ENCODE results near the gene WDR44.

Gene WDR44

GRCh38 chrX:118437283-118437682, 91.4 kb downstream of the WDR44 start:
- TF ChIP-seq TEAD4 (IDR thresholded peaks at IDR 0.05): no peak
- TF ChIP-seq TCF12 (IDR thresholded peaks at IDR 0.05; ENCODE audit: low read depth): no peak
- no peak for TF ChIP-seq REST (IDR thresholded peaks at IDR 0.05; ENCODE audit: low read depth)
- no peak for TF ChIP-seq EGR1 (IDR thresholded peaks at IDR 0.05)
- no peak for TF ChIP-seq ZBTB7A (IDR thresholded peaks at IDR 0.05; ENCODE audit: low read depth)
- no peak for TF ChIP-seq CREB1 (IDR thresholded peaks at IDR 0.05; ENCODE audit: low read depth)
- no peak for TF ChIP-seq MAX (IDR thresholded peaks at IDR 0.05)
- no peak for TF ChIP-seq USF1 (IDR thresholded peaks at IDR 0.05)

GRCh38 chrX:118448273-118448783, 102.4 kb downstream of the WDR44 start:
- no peak for TF ChIP-seq ZBTB7A (IDR thresholded peaks at IDR 0.05; ENCODE audit: low read depth)
- no peak for TF ChIP-seq MAX (IDR thresholded peaks at IDR 0.05)
- TF ChIP-seq TCF12 (IDR thresholded peaks at IDR 0.05; ENCODE audit: low read depth): no peak
- TF ChIP-seq TEAD4 (IDR thresholded peaks at IDR 0.05): no peak
- TF ChIP-seq CREB1 (IDR thresholded peaks at IDR 0.05; ENCODE audit: low read depth): no peak
- no peak for TF ChIP-seq TAF1 (IDR thresholded peaks at IDR 0.05; ENCODE audit: low read depth)
- TF ChIP-seq CEBPB (IDR thresholded peaks at IDR 0.05): no peak
- no peak for TF ChIP-seq FOXM1 (IDR thresholded peaks at IDR 0.05; ENCODE audit: borderline replicate concordance, low read depth)
- no peak for TF ChIP-seq NFIC (IDR thresholded peaks at IDR 0.05)

- TF ChIP-seq TAF1 (IDR thresholded peaks at IDR 0.05; ENCODE audit: low read depth) (no peak), TEAD4 (IDR thresholded peaks at IDR 0.05) (no peak), FOXM1 (IDR thresholded peaks at IDR 0.05; ENCODE audit: borderline replicate concordance, low read depth) (no peak), CEBPB (IDR thresholded peaks at IDR 0.05) (no peak), USF1 (IDR thresholded peaks at IDR 0.05) (no peak), ZBTB7A (IDR thresholded peaks at IDR 0.05; ENCODE audit: low read depth) (no peak)
Observed at GRCh38 chrX:118455013-118455412, 109.1 kb downstream of the WDR44 start.

- TF ChIP-seq RAD21 (IDR thresholded peaks at IDR 0.05; ENCODE audit: low read depth): peak; percentile 66
- no peak for TF ChIP-seq YY1 (IDR thresholded peaks at IDR 0.05; ENCODE audit: low read depth)
Observed at GRCh38 chrX:118459494-118459893, 113.6 kb downstream of the WDR44 start.

- no peak for TF ChIP-seq TAF1 (IDR thresholded peaks at IDR 0.05; ENCODE audit: low read depth)
- TF ChIP-seq TEAD4 (IDR thresholded peaks at IDR 0.05): no peak
- TF ChIP-seq CREB1 (IDR thresholded peaks at IDR 0.05; ENCODE audit: low read depth): no peak
- TF ChIP-seq EP300 (IDR thresholded peaks at IDR 0.05; ENCODE audit: borderline replicate concordance): no peak
- TF ChIP-seq RAD21 (IDR thresholded peaks at IDR 0.05; ENCODE audit: low read depth): no peak
- TF ChIP-seq FOXM1 (IDR thresholded peaks at IDR 0.05; ENCODE audit: borderline replicate concordance, low read depth): no peak
- no peak for TF ChIP-seq EGR1 (IDR thresholded peaks at IDR 0.05)
- no peak for TF ChIP-seq CEBPB (IDR thresholded peaks at IDR 0.05)
- no peak for TF ChIP-seq MAX (IDR thresholded peaks at IDR 0.05)
- no peak for TF ChIP-seq REST (IDR thresholded peaks at IDR 0.05; ENCODE audit: low read depth)
- no peak for TF ChIP-seq ZBTB7A (IDR thresholded peaks at IDR 0.05; ENCODE audit: low read depth)
- TF ChIP-seq USF1 (IDR thresholded peaks at IDR 0.05): no peak
- TF ChIP-seq TCF12 (IDR thresholded peaks at IDR 0.05; ENCODE audit: low read depth): no peak
- no peak for TF ChIP-seq NFIC (IDR thresholded peaks at IDR 0.05)
- TF ChIP-seq YY1 (IDR thresholded peaks at IDR 0.05; ENCODE audit: low read depth): no peak
Observed at GRCh38 chrX:118464501-118464900, 118.6 kb downstream of the WDR44 start.

GRCh38 chrX:118468122-118468521, 122.2 kb downstream of the WDR44 start:
- no peak for TF ChIP-seq TEAD4 (IDR thresholded peaks at IDR 0.05)
- TF ChIP-seq ZBTB7A (IDR thresholded peaks at IDR 0.05; ENCODE audit: low read depth): no peak
- no peak for TF ChIP-seq NFIC (IDR thresholded peaks at IDR 0.05)
- TF ChIP-seq YY1 (IDR thresholded peaks at IDR 0.05; ENCODE audit: low read depth): no peak
- no peak for TF ChIP-seq TCF12 (IDR thresholded peaks at IDR 0.05; ENCODE audit: low read depth)
- no peak for TF ChIP-seq FOXM1 (IDR thresholded peaks at IDR 0.05; ENCODE audit: borderline replicate concordance, low read depth)
- no peak for TF ChIP-seq USF1 (IDR thresholded peaks at IDR 0.05)
- TF ChIP-seq EP300 (IDR thresholded peaks at IDR 0.05; ENCODE audit: borderline replicate concordance): no peak
- no peak for TF ChIP-seq CEBPB (IDR thresholded peaks at IDR 0.05)
- TF ChIP-seq RAD21 (IDR thresholded peaks at IDR 0.05; ENCODE audit: low read depth): no peak

Data from Ishikawa (cell line).